K562 (cell line): Measurements from ENCODE around the gene KIF17. TPM values are rescaled to one million over a fixed set of nuclear protein-coding genes. Genes with fewer than 3 reads are reported as not detected.

ENCODE experiments used
- ATAC-seq: fragments of 200-7000 bp; cut with Tn5 transposase; 3 replicates; pipeline ENCODE4 v1.9.1; 2020; ENCODE audit warnings: moderate library complexity
- Bru-seq: library from RNA; stranded (reverse); fragments of 400-500 nt; gene quantifications from one replicate; lab custom pipeline; 2021; lab: Mats Ljungman, UMichigan
- BruChase-seq, 2 experiments: library from RNA; stranded (reverse); fragments of 400-500 nt; gene quantifications; one replicate each; lab custom pipeline; 2021; lab: Mats Ljungman, UMichigan
- BruUV-seq: library from RNA; stranded (reverse); fragments of 400-500 nt; replicated peaks from 2 replicates; lab custom pipeline; 2021; lab: Mats Ljungman, UMichigan
- CTCF ChIA-PET: fragments of 300-600 bp; formaldehyde crosslinking; extraction: SDS; loops from one replicate; lab custom pipeline; 2021; ENCODE audit warnings: low intra/inter-chr PET ratio; lab: Yijun Ruan, JAX
- POLR2A ChIA-PET: fragments of 300-600, 350-650 bp; sonication (Branson Sonifier 250); formaldehyde crosslinking; extraction: SDS; loops from one replicate; lab custom pipeline; 2021; ENCODE audit warnings: antibody characterized with exemption, inconsistent platforms; lab: Yijun Ruan, JAX
- DNase-seq, 4 experiments: peaks; one replicate each; pipeline versions ENCODE4 v3.0.0 to v3.0.0-alpha.2; 2011 to 2018; ENCODE audit warnings: low spot score in 3 of 4, mixed read lengths in 3 of 4; ENCODE audit errors: extremely low read depth in 1 of 4
- FAIRE-seq: peaks from 2 replicates; lab custom pipeline; 2011; peaks lifted over from hg19 to GRCh38; lab: Jason Lieb, UNC
- H2AFZ ChIP-seq: 2 replicates; pipeline ENCODE4 v1.6.0; 2011; ENCODE audit warnings: low read depth, low read length, control low read depth, inconsistent platforms
- H3K27ac ChIP-seq: fragments of 200-600 bp; 3 replicates; pipeline ENCODE4 v1.8.0; 2011; ENCODE audit warnings: low read depth, mild to moderate bottlenecking, control low read depth, inconsistent platforms, low read length, moderate library complexity, mixed read lengths; ENCODE audit errors: extremely low read depth
- H3K27me3 ChIP-seq, 2 experiments: fragments of 300-600 bp in 1 of 2; 2 replicates in 1 of 2; 3 replicates in 1 of 2; pipeline versions ENCODE4 v1.6.0 to v1.8.0; 2011; ENCODE audit warnings: inconsistent platforms in 2 of 2, low read length in 2 of 2, mild to moderate bottlenecking in 1 of 2, mixed read lengths in 1 of 2, moderate library complexity in 1 of 2; ENCODE audit not compliant: control insufficient read depth in 2 of 2, insufficient read depth in 2 of 2
- H3K36me3 ChIP-seq: fragments of 300-600 bp; 3 replicates; pipeline ENCODE4 v1.8.0; 2011; ENCODE audit warnings: mild to moderate bottlenecking, low read length, inconsistent platforms; ENCODE audit not compliant: control insufficient read depth, insufficient read depth
- H3K4me1 ChIP-seq, 2 experiments: fragments of 200-600 bp in 1 of 2; replicated peaks in 1 of 2; 2 replicates in 1 of 2; 3 replicates in 1 of 2; pipeline versions ENCODE4 v1.5.1 to v1.8.0; 2011; ENCODE audit warnings: inconsistent platforms in 2 of 2, low read length in 2 of 2, mild to moderate bottlenecking in 1 of 2, mixed read lengths in 1 of 2, moderate library complexity in 1 of 2; ENCODE audit not compliant: control insufficient read depth in 2 of 2, insufficient read depth in 2 of 2
- H3K4me2 ChIP-seq: 2 replicates; pipeline ENCODE4 v1.6.1; 2011; ENCODE audit warnings: low read length, control low read depth, inconsistent platforms, mixed read lengths; ENCODE audit not compliant: insufficient read depth
- H3K4me3 ChIP-seq: fragments of 200-600 bp; sonication (generic), shearing (Covaris generic); 2 replicates; pipeline ENCODE4 v1.5.1; 2016; ENCODE audit warnings: control low read depth, inconsistent platforms
- H3K79me2 ChIP-seq: fragments of 200-600 bp; 3 replicates; pipeline ENCODE4 v1.8.0; 2011; ENCODE audit warnings: low read length, inconsistent platforms; ENCODE audit not compliant: control insufficient read depth, insufficient read depth
- H3K9ac ChIP-seq, 2 experiments: 2 replicates each; pipeline versions ENCODE4 v1.6.0 to v1.6.1; 2011; ENCODE audit warnings: low read depth in 2 of 2, low read length in 2 of 2, control low read depth in 1 of 2, inconsistent platforms in 1 of 2, mild to moderate bottlenecking in 1 of 2, mixed read lengths in 1 of 2; ENCODE audit not compliant: insufficient read depth in 1 of 2
- H3K9me1 ChIP-seq: one replicate; pipeline ENCODE4 v1.6.0; 2011; ENCODE audit warnings: inconsistent platforms, mild to moderate bottlenecking, low read length, moderate library complexity; ENCODE audit not compliant: control insufficient read depth, insufficient read depth
- H3K9me3 ChIP-seq: replicated peaks from 2 replicates; pipeline ENCODE4 v1.5.1; 2011; ENCODE audit warnings: low read depth, low read length, inconsistent platforms; ENCODE audit not compliant: control insufficient read depth, insufficient read depth
- H4K20me1 ChIP-seq: replicated peaks from 2 replicates; pipeline ENCODE4 v1.6.1; 2011; ENCODE audit warnings: low read length, inconsistent platforms, mixed read lengths; ENCODE audit not compliant: control insufficient read depth, insufficient read depth
- BACH1 ChIP-seq: fragments of 200-800 bp; sonication (Bioruptor generic); IDR thresholded peaks from 2 replicates; pipeline ENCODE4 v1.6.1; 2016; ENCODE audit warnings: missing genetic modification characterization, missing compliant biosample characterization
- BHLHE40 ChIP-seq: IDR thresholded peaks from 2 replicates; pipeline ENCODE4 v1.6.1; 2011; ENCODE audit warnings: low read length, improper control_type of control experiment
- CREBBP ChIP-seq: IDR thresholded peaks from one replicate; pipeline ENCODE4 v1.6.1; 2012; ENCODE audit warnings: low read depth, mild to moderate bottlenecking, control low read depth, inconsistent platforms, low read length
- DACH1 ChIP-seq: fragments of 450-650 bp; IDR thresholded peaks from 2 replicates; pipeline ENCODE4 v1.6.1; 2018; ENCODE audit not compliant: partially characterized antibody
- E2F3 ChIP-seq: fragments of 250-450 bp; sonication (Bioruptor Pico); IDR thresholded peaks from 2 replicates; pipeline ENCODE4 v1.4.0; 2020; ENCODE audit warnings: mild to moderate bottlenecking
- ELF4 ChIP-seq: fragments of 450-650 bp; formaldehyde crosslinking; IDR thresholded peaks from 2 replicates; pipeline ENCODE4 v1.4.0; 2022; ENCODE audit warnings: missing genetic modification characterization
- EP400 ChIP-seq: fragments of 450-650 bp; IDR thresholded peaks from 2 replicates; pipeline ENCODE4 v1.6.1; 2017; ENCODE audit warnings: antibody characterized with exemption, mild to moderate bottlenecking, moderate library complexity
- ETV5 ChIP-seq: sonication (generic); formaldehyde crosslinking; IDR thresholded peaks from 2 replicates; pipeline ENCODE4 v1.4.0; 2020; ENCODE audit warnings: low read depth, mild to moderate bottlenecking, missing genetic modification reagents
- FOXA3 ChIP-seq, 2 experiments: fragments of 450-650 bp in 1 of 2; sonication (generic) in 1 of 2; formaldehyde crosslinking; IDR thresholded peaks in 1 of 2; conservative IDR thresholded peaks in 1 of 2; 2 replicates each; pipeline versions ENCODE4 v1.4.0 to v1.8.0; 2020 to 2022; ENCODE audit warnings: mild to moderate bottlenecking in 2 of 2, missing genetic modification reagents in 1 of 2
- FOXJ2 ChIP-seq: fragments of 200-800 bp; sonication (Bioruptor generic); IDR thresholded peaks from 2 replicates; pipeline ENCODE4 v1.6.1; 2016; ENCODE audit warnings: missing genetic modification characterization, missing compliant biosample characterization
- GABPB2 ChIP-seq: fragments of 250-450 bp; sonication (Bioruptor Pico); conservative IDR thresholded peaks from 2 replicates; pipeline ENCODE4 v1.5.1; 2021; ENCODE audit warnings: mild to moderate bottlenecking
- LARP7 ChIP-seq: fragments of 450-650 bp; IDR thresholded peaks from 2 replicates; pipeline ENCODE4 v1.6.1; 2016
- MAFF ChIP-seq: IDR thresholded peaks from 2 replicates; pipeline ENCODE4 v1.6.1; 2012; ENCODE audit warnings: low read length, improper control_type of control experiment
- MYC ChIP-seq, 2 experiments: fragments of 250-450 bp in 1 of 2; sonication (Bioruptor Pico) in 1 of 2; IDR thresholded peaks; 2 replicates each; pipeline versions ENCODE4 v1.5.1 to v1.6.1; 2012 to 2021; ENCODE audit warnings: low read depth in 2 of 2, borderline replicate concordance in 1 of 2, improper control_type of control experiment in 1 of 2, low read length in 1 of 2, mild to moderate bottlenecking in 1 of 2, moderate library complexity in 1 of 2
- NCOA6 ChIP-seq: fragments of 450-650 bp; IDR thresholded peaks from 2 replicates; pipeline ENCODE4 v1.6.1; 2017; ENCODE audit warnings: mild to moderate bottlenecking
- NEUROD1 ChIP-seq: fragments of 150-350 bp; IDR thresholded peaks from 2 replicates; pipeline ENCODE4 v1.6.1; 2014; ENCODE audit warnings: borderline replicate concordance, low read length, low read depth; ENCODE audit not compliant: partially characterized antibody
- POLR2AphosphoS2 ChIP-seq: IDR thresholded peaks from 2 replicates; pipeline ENCODE4 v1.6.1; 2012; ENCODE audit warnings: low read length, improper control_type of control experiment
- ZNF224 ChIP-seq: sonication (generic); formaldehyde crosslinking; IDR thresholded peaks from 2 replicates; pipeline ENCODE4 v1.8.0; 2022; ENCODE audit warnings: mild to moderate bottlenecking, missing genetic modification reagents
- ZNF354B ChIP-seq: fragments of 250-450 bp; sonication (Bioruptor Pico); IDR thresholded peaks from 2 replicates; pipeline ENCODE4 v1.4.0; 2020
- WGBS: fragments of 100-300 bp; shearing (Covaris generic); methylation state at CpG from one replicate; pipeline ENCODE4 v1.1.6; 2016; ENCODE audit warnings: low coverage, mixed read lengths; ENCODE audit not compliant: insufficient coverage; ENCODE audit errors: missing lambda C conversion rate; 5-methylcytosine and 5-hydroxymethylcytosine counted together
- in situ Hi-C: fragments of 300-500 bp; cut with MboI; formaldehyde crosslinking; loops from 4 replicates; pipeline ENCODE4 v1.15.0; 2018; ENCODE audit warnings: inconsistent platforms, mixed read lengths
- intact Hi-C: fragments of 100-400 bp; cut with micrococcal nuclease; formaldehyde crosslinking; loops from 2 replicates; pipeline ENCODE4 v1.14.2; 2022
- long read RNA-seq, 3 experiments: library from polyadenylated mRNA in 2 of 3; library from RNA in 1 of 3; unstranded in 2 of 3; stranded (forward) in 1 of 3; transcript quantifications; one replicate each; pipeline ENCODE4 v2.0.0, GENCODE V29; 2019 to 2022
- polyA minus RNA-seq, 3 experiments: library from RNA; depleted of rRNA, polyadenylated mRNA; stranded (reverse); fragments of >200 nt; gene quantifications; 2 replicates each; pipeline ENCODE4 v1.2.3, GENCODE V29; 2011
- polyA plus RNA-seq, 8 experiments: library from polyadenylated mRNA; depleted of rRNA in 4 of 8; stranded (reverse) in 5 of 8; unstranded in 3 of 8; fragments of >200 nt; fragmentation: Nextera tagmentation in 2 of 8; fragmentation: Illumina TruSeq in 1 of 8; extraction: Ambion mirVana in 2 of 8; extraction: Trizol in 1 of 8; gene quantifications; 2 replicates each; pipeline versions ENCODE4 v1.2.1 to v1.2.3, GENCODE V29; 2011 to 2014; ENCODE audit warnings: inconsistent platforms in 1 of 8, missing spikeins in 1 of 8
- total RNA-seq, 7 experiments: library from RNA; depleted of rRNA in 6 of 7; stranded (reverse); fragments of >200 nt in 6 of 7; fragmentation: Illumina TruSeq in 2 of 7; extraction: Trizol in 2 of 7; gene quantifications; 2 replicates each; pipeline versions ENCODE4 v1.2.1 to v1.2.3, GENCODE V29; 2011 to 2021; ENCODE audit warnings: low replicate concordance in 1 of 7

Gene KIF17
- total RNA-seq (2011; cell fraction: chromatin; rRNA removed; ENCODE audit: low replicate concordance): 0.69 TPM in 1 of 2 replicates, not detected in the other
- 0.50 and 0.66 TPM in 2 replicates for total RNA-seq (2011; cell fraction: nucleolus; rRNA removed)
- total RNA-seq (2011; cell fraction: nucleoplasm; rRNA removed): 0.22 TPM in 1 of 2 replicates, not detected in the other
- total RNA-seq (2014; rRNA removed) (0.12 TPM in 1 of 2 replicates, not detected in the other), total RNA-seq (2014; rRNA removed; fragmentation: Illumina TruSeq; extraction: Trizol) (not detected in 2 replicates), total RNA-seq (2015; rRNA removed; fragmentation: Illumina TruSeq; extraction: Trizol) (not detected in 2 replicates), total RNA-seq (2021) (0.11 and 0.47 TPM in 2 replicates), polyA plus RNA-seq (2011; rRNA removed) (0.08 and 0.10 TPM in 2 replicates), polyA plus RNA-seq (2014; fragmentation: Illumina TruSeq; extraction: Trizol) (0.04 TPM in 1 of 2 replicates, not detected in the other), polyA plus RNA-seq (2014; fragmentation: Nextera tagmentation; extraction: Ambion mirVana) (under 1 TPM in 1 of 2 experiments, not detected in 1; 0.04 TPM), polyA plus RNA-seq (2014; rRNA removed) (0.27 TPM in 1 of 2 replicates, not detected in the other), polyA minus RNA-seq (2011; rRNA and poly(A)+ RNA removed) (0.36 and 0.46 TPM in 2 replicates), Bru-seq, nascent RNA (percentile 22 among the genes with signal in this experiment), BruChase-seq, experiment 1, labeled RNA remaining after a 2-hour chase (percentile 18 among the genes with signal in this experiment), BruChase-seq, experiment 2, labeled RNA remaining after a 6-hour chase (percentile 16 among the genes with signal in this experiment)
- 0.06 and 0.31 TPM in 2 replicates for polyA plus RNA-seq (2011; cell fraction: cytosol; rRNA removed)
- polyA plus RNA-seq (2011; cell fraction: nucleus; rRNA removed): 0.17 and 0.50 TPM in 2 replicates
- 0.10 and 0.28 TPM in 2 replicates for polyA plus RNA-seq (2012)
- 0.29 TPM in 1 of 2 replicates, not detected in the other for polyA minus RNA-seq (2011; cell fraction: cytosol; rRNA and poly(A)+ RNA removed)
- 0.11 and 0.27 TPM in 2 replicates for polyA minus RNA-seq (2011; cell fraction: nucleus; rRNA and poly(A)+ RNA removed)
- long read RNA-seq, experiment 1, partial matches to known transcripts: 0 of 1 reads
- long read RNA-seq, experiment 1, other reads (novel, unspliced or antisense): 1 of 1 reads
- long read RNA-seq, experiment 2, partial matches to known transcripts: 0 of 1 reads
- long read RNA-seq, experiment 2, other reads (novel, unspliced or antisense): 1 of 1 reads
- long read RNA-seq, experiment 3: 0 reads

DNA sequence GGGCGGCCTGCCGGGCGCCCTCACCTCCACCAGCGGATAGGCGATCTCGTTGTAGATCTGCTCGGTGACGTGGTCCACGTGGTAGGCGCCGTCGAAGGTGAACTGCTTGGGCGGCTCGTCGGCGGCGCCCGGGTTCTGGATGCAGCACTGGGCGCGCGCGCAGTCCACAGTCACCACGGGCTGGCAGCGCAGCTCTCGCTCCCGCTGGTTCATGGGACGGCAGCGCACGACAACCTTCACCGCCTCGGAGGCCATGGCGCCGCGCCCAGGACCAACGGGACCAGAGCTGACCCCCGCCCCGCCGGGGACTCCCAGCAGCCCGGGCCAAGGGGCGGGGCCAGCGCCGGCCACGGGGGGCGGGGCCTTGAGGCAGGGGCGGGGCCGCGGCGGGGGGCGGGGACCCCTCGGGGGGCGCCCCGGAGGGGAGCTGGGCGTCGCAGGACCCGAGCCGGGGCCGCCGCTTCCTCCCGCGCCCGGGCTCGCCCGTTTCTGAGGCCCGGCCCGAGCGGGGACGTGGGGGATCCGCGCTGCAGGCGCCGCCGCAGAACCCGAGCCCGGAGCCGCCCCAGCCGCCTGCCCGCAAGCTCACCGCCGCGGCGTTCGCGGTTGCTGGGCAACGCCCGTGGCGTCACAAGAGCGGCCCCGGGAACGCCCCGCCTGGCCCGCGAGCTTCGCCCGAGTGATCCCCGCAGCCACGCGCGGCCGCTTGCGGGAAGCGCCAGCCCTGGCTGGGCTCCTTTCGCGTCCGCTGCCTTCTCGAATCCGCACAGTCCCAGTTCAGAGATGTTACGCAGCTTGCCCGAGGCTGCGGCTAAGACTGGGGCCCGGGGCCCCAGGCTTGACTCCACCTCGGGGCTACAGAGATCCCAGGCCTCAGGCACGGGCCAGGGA, at the start of gene KIF17:
Gene KIF17 (minus strand): TSS at position 556 of the 891 bp plus-strand sequence. CDS start 301 bp downstream, at position 255.
- peak within 1 kb of the TSS; percentile 67 for H3K4me2 ChIP-seq
- H3K9me3 ChIP-seq: no peaks in the 10 kb centered on the region
- intact Hi-C loops: no loop called here
- H3K27me3 ChIP-seq: peaks cover 23 to 61% of the 10 kb centered on the region in 2 experiments; a peak in 4 of 5 replicates
- H4K20me1 ChIP-seq: peaks cover 17% of the 10 kb centered on the region; the same call in 1 of the 2 replicates
- DNase-seq (peak; percentile 87 to 96 (median 92)), ATAC-seq (peak; percentile 87), FAIRE-seq (no peak)
- CTCF ChIA-PET: interaction anchor here (0.6 kb wide), 1 partner anchor 16 kb away, joined by 3 read pairs; no protein-coding TSS in a partner anchor
- H3K9me1 ChIP-seq: no peaks in the 10 kb centered on the region
- BruUV-seq: no TSS peak
- in situ Hi-C loops: no loop called here
- WGBS: 1% methylated on average over 71 of the region's 112 CpGs
- no peaks in the 10 kb centered on the region for H3K79me2 ChIP-seq
- H3K4me3 ChIP-seq: peak within 1 kb of the TSS; percentile 48
- POLR2A ChIA-PET: interaction anchor here (0.6 to 2.1 kb wide), 7 partner anchors 10 to 393 kb away, joined by 3 to 9 read pairs (median 4); no protein-coding TSS in a partner anchor
- no peak within 1 kb of the TSS for H3K27ac ChIP-seq
- H3K4me1 ChIP-seq: peaks cover 0 to 44% of the 10 kb centered on the region in 2 experiments; a peak in 2 of 5 replicates
- H3K36me3 ChIP-seq: no peaks in the 10 kb centered on the region
- peak within 1 kb of the TSS in 1 of 2 experiments; percentile 92; a peak in 3 of 4 replicates for H3K9ac ChIP-seq
- H2AFZ ChIP-seq: peak within 1 kb of the TSS; percentile 90
- TF ChIP-seq ZNF224 (CRISPR knock-in tag) (no peak), ETV5 (CRISPR knock-in tag) (no peak), POLR2AphosphoS2 (no peak), GABPB2 (no peak), BHLHE40 (no peak), E2F3 (CRISPR knock-in tag) (peak; percentile 57; the same call in 1 of the 2 replicates), MYC (IDR thresholded peaks at IDR 0.05; ENCODE audit: low read depth, low read length) (no peak), MYC (CRISPR knock-in tag; IDR thresholded peaks at IDR 0.05; ENCODE audit: borderline replicate concordance, low read depth) (no peak), DACH1 (no peak), ZNF354B (CRISPR knock-in tag) (no peak), CREBBP (no peak), EP400 (no peak), FOXA3 (CRISPR knock-in tag; conservative IDR thresholded peaks at IDR 0.05 in 1 of 2, IDR thresholded peaks at IDR 0.05 in 1 of 2) (no peak), LARP7 (no peak), BACH1 (tag) (no peak), NCOA6 (peak; percentile 90), ELF4 (CRISPR knock-in tag) (no peak), NEUROD1 (no peak), FOXJ2 (no peak), MAFF (no peak)
